Measurements from ENCODE around the gene DHX32.

Gene DHX32

GRCh38 chr10:125802739-125803138 is 78.4 kb downstream of the DHX32 start:
- no peak for DNase-seq (ENCODE audit: low read depth)

- DNase-seq (ENCODE audit: low read depth): no peak
Observed at GRCh38 chr10:125802131-125802530, 79.0 kb downstream of the DHX32 start.

- DNase-seq (ENCODE audit: low read depth): no peak
Observed at GRCh38 chr10:125801574-125801973, 79.5 kb downstream of the DHX32 start.

- no peak for DNase-seq (ENCODE audit: low read depth)
Observed at GRCh38 chr10:125799451-125800182, 81.5 kb downstream of the DHX32 start.

GRCh38 chr10:125797994-125798662 is 83.0 kb downstream of the DHX32 start:
- no peak for DNase-seq (ENCODE audit: low read depth)

- DNase-seq (ENCODE audit: low read depth): no peak
Observed at GRCh38 chr10:125797424-125797823, 83.7 kb downstream of the DHX32 start.

GRCh38 chr10:125795637-125796190 is 85.4 kb downstream of the DHX32 start:
- DNase-seq (ENCODE audit: low read depth): no peak

GRCh38 chr10:125795128-125795527 is 86.0 kb downstream of the DHX32 start:
- no peak for DNase-seq (ENCODE audit: low read depth)

GRCh38 chr10:125792342-125793300 is 88.5 kb downstream of the DHX32 start:
- no peak for DNase-seq (ENCODE audit: low read depth)

- DNase-seq (ENCODE audit: low read depth): no peak
Observed at GRCh38 chr10:125788156-125789034, 92.7 kb downstream of the DHX32 start.

All from HS-5 (cell line).